ENCODE data around the gene DYNC1I1.

DYNC1I1 gene

DNA sequence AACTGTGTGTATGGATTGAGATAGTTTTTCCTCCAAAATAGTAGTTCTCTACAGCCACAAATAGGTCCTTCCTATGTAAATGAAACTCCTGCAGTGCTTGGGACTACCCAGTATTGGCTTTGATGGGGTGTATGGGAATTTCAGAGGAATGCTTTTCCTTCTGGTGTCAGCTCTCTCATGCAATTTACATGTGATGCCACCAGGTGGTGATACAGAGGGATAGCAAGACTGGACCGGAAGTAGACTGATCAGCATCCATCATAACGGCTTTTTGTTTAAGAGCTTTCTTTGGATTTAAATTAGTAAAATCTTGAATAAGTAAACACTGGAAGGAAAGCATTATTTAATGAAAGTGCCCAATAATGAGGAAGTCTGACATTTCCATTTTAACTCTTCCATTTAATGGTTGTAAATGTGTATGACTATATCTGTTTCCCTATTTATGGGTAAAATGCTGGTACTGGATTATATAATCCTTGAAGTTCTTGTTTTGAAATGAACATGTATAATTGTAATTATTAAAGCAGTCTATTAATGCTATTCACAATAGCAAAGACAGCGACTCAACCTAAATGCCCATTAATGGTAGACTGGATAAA, 22.7 kb downstream of the DYNC1I1 start:
- peak; percentile 28 for DNase-seq

DNA sequence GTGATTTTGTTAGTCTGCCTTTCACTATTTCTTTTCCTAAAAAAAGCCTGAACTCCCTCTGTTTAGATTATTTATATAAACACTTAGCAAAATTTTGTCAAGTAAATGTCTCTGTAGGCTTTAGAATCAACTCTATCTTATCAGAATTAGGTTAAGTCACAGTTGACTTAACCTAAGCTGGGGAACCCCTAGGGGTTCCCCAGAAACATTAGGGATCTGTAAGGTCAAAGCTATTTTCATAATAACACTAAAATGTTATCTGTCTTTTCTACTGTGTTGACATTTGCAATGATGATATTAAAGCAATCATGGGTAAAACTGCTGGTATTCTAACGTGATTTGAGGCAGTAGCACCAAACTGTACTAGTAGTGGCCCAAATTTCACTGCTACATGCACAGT, 24.3 kb downstream of the DYNC1I1 start:
- DNase-seq = no peak

DNA sequence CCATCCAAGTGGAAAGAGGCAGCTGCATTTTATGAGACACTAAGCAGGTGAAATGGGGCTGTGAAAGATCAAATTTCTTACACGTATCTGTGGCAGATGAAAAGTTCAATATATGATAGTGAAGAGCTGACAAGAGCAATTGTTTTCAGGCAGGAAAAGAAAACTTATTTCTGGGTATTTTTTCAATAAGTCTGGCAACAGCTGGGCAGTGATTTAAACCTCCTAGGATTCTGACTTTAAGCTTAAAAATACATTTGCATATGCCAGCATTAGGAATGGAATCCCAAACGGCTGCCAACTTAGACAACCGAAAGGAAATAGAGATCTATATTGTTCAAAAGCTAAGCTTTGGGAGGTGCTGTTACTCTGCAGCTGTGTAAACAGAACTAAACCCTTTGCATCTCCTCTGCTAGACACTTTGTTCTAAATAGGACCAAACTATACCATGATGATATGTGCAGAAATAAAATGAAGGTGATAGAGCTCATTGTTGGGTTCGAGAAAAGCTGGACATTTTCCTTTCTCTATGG, 26.1 kb downstream of the DYNC1I1 start:
- DNase-seq = peak; percentile 8

DNA sequence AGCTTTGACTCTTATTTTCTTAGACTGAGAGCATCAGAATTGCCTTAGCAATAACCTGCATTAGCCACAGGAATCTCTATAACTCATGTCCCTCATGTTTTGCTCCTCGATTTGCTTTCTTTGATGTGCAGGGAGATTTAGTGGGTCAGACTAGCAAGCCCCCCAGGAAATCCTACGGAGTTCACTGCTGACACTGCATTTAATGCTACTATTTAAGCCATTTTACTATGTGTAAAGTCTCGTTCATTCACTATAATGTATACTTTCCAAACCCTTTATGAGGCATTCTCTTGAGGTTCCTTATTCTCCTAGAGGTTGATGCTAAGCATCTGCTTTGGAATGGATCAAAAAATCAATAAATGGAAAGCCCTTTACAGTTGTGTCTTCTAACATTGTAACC, 28.4 kb downstream of the DYNC1I1 start:
- no peak for DNase-seq

DNA sequence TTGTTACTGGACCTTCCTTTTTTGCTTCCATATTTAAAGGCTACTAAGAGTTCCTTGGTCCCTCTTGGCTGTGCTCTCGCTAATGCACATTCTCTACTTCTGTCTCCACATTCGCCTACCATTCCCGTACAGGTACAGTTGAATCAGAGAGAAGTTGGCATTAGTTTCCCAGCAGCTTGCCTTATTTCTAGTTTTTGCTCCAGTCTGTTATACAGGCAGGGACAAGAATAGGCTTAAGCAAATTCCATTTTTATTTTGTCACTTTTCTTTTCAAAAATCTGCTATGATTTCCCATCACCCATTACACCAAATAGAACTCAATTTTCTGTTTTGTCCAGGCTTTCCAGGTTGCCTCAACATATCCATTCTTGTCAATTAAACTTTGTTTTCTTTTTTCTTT, 29.9 kb downstream of the DYNC1I1 start:
- DNase-seq = no peak

DNA sequence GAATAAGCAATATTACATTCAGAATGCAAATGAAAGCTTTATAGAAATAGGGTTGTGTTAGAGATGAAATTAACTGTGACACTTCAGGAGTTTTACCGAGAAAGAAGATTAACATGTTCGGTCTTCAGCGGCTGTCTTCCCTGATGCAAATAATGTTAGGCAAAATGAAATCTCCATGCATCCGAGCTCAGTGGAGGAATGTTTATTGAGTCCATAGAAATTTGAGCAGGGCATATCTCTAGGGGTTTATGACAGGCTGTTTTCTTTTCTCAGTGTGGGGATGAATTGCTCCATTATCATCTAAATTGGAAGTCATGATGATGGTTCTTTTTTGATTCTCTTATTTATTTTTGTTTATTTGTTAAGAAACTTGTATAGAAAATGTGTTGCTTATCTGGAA, 31.7 kb downstream of the DYNC1I1 start:
- DNase-seq = no peak

DNA sequence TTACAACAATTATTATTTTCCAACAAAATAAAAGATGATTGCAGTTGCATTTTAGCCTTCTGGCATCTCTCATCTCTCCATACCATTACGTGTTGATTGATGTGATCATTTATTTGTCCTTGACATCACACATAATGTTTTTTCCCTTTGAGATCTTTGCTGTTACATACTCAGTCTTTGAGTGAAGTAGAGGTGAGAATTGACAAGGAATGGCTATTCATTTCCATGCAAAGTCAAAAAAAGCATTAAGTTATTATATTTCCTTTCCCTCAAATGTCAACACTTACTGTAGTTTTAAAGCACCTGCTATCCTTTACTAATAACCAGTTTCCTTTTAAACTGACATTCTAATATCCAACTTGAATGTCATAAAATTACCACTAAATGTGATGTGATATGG, 33.6 kb downstream of the DYNC1I1 start:
- no peak for DNase-seq

DNA sequence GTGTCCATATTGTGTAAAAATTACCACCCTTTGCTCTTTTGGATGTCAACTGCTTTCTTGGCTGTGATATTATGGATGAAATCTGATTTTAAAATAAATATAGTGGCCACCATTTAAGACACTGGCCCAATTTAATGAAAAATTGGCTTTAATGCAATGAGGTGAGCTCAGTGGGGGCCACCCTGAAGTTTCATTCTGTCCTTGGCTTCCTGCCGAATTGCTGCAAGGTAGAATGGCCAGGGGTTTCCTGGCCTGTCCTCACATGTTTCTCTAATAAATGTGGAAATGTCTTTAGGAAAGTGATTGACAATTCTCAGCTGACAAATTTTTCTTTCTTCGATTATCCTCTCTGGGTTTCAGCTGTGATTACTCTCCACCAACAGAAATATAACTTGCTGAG, 36.0 kb downstream of the DYNC1I1 start:
- DNase-seq = no peak

DNA sequence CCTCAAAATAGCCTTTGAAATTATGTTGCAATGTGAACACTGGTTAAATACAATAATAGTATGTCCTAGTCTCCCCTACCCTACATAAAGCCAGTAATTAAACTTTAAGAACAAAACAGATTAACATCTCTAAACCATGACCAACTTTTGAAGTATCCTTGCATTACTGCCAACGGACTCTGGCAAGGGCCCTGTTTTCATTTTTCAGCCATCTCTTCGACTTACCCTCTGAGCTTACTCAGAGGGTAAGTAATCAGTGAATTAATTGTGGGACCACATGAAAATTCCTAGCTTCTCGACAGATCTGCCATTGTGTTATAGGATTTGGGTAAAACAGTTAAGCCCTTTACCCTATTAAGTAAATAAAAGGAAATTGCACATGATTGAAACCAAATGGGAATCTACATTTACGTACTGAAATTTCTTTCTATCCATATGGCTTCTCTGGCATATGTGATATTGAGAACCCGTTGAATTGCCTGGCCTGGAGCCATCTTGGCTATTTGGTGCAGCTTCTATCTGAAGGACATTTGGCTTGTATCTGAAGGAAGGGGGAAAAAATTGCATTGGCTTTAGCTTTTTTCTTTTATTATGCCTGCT, 39.6 kb downstream of the DYNC1I1 start:
- no peak for DNase-seq

DNA sequence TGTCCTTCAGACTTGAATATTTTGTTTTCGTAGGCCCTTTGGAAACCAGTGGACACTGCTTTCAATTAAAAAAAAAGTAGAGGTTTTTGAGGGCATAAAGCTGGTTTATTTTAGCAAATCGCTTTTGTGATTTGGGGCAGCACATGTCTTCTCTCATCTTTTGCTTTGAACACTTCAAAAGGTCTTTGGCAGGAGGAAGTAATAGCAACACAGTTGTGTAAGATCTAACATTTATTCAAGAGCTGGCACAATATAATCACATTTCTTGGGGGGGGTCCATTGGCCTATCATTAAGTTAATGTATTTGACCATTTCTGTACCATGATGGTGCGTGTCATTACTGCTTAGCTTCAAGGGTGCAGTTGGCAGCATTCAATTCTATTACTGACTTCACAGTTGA, 42.4 kb downstream of the DYNC1I1 start:
- no peak for DNase-seq

DNA sequence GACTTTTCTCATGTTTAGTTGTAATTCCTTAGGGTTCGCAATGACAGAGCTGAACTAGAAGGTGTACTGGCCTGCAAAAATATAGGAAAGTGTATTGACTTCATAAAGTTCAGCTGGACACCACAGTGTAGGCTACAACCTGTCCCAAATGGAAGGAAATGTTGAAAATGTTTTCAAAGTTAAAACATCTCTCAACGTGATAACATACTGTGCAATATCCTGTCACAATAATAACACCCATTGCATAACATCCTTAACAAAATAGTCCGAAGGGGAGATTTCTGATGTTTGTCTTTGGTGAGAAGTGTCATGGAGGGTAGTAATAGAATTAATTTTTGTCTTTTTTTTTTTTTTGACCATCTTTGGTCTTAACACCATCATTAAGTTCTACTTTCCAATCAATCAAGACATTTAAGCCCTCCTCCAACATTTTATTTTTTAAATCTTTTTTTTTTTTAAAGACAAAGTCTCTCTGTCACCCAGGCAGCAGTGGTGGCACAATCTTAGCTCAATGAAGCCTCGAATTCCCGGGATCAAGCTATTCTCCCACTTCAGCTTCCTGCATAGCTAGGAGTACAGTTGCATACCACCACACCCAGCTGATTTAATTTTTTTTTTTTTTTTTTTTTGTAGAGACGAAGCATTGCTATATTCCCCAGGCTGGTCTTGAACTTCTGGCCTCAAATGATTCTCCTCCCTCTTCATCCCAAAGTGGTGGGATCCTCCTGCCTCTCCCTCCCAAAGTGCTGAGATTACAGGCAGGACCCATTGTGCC, 45.7 kb downstream of the DYNC1I1 start:
- DNase-seq = no peak

DNA sequence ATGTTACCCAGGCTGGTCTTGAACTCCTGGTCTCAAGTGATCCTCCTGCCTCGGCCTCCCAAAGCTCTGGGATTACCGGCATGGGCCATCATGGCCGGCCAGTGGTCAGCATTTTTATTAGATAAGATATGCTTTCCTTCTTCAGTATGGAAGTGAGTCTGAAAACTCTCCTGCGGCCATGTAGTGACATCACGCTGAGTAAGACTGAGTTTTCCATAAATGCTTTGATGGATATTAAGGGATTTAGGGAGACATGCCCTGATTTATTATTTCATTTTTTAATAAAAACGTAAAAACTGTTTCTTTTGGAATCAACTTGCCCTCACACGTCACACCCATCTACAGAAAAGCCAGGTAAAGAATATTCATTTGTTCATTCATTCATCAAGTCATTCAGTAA, 48.4 kb downstream of the DYNC1I1 start:
- no peak for DNase-seq

DNA sequence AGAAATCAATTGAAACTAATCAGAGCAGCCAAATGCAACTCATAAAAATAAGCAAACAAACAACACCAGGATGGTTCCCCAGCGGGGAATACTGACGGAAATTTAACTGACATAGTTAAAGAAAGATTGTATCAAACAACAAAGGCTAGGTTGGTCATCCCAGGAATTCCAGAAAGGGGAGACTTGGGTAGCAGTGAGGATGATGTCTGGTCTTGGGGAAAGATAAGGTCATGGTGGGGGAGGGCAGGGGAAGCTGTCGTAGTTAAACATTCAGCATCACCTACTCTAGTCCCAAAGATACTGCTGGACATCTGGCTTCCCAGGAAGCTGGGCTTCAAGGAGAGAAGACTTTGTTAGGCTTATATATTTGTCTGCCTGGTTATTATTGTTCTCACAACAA, 50.4 kb downstream of the DYNC1I1 start:
- DNase-seq = no peak

DNA sequence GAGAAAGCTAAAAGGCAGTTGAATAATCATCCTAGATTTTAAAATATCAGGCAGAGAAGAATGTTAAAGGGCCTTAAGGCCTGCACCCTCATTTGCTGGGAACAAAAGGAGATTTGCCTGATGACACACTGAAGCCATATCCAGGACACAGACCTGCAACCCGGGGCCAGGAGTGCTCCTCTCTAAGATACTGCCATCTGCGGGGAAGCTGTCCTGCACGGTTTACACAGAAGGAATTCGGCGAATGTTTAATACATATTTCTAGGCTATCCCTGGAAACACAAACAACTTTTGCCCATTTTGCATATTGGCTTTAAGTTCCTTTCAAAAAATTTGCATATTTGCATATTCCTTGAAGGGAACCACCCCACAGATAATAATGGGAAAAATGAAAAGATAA, 52.3 kb downstream of the DYNC1I1 start:
- no peak for DNase-seq

DNA sequence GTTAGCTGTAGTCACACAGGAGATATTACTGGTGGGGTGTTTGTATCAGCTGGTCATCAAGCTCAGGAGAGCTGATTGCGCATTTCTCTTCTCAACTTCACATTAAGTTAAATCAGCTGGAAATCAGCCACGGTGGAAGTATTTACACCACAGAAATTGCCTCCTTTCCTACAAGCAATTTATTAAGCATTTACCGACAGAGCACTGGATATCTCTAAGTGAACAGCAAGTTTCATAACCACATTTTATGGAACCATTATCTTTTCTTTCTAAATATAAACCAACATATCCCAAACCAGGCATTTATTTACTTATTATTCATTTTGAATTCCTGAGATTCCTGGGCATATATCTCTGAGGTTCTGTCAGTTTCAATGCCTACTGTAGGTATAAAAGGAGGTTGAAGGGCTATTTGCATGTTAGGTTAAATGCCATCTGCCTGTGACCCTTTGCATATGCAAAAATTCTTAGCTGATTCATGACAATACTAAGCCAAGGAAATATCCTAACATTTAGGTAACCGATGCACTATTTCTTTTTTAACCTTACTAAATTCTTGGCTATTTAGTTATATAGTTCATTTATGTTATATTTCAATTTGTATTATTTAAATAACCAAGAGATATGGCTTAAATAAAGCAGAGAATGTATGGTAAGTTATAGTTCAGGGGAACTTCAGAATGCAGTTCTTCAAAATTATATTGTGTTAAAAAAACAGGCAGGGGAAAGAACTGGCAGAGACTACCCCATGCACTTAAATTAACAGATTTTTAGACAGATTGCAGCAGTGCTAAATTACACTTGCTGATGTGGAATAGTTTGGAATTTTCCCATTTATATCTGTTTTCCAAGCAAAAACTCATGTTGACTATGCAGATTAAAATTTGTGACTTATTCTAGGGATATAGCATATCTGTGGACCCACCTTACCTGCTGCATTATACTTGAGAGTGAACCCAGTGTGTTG, 56.8 kb downstream of the DYNC1I1 start:
- no peak for DNase-seq

DNA sequence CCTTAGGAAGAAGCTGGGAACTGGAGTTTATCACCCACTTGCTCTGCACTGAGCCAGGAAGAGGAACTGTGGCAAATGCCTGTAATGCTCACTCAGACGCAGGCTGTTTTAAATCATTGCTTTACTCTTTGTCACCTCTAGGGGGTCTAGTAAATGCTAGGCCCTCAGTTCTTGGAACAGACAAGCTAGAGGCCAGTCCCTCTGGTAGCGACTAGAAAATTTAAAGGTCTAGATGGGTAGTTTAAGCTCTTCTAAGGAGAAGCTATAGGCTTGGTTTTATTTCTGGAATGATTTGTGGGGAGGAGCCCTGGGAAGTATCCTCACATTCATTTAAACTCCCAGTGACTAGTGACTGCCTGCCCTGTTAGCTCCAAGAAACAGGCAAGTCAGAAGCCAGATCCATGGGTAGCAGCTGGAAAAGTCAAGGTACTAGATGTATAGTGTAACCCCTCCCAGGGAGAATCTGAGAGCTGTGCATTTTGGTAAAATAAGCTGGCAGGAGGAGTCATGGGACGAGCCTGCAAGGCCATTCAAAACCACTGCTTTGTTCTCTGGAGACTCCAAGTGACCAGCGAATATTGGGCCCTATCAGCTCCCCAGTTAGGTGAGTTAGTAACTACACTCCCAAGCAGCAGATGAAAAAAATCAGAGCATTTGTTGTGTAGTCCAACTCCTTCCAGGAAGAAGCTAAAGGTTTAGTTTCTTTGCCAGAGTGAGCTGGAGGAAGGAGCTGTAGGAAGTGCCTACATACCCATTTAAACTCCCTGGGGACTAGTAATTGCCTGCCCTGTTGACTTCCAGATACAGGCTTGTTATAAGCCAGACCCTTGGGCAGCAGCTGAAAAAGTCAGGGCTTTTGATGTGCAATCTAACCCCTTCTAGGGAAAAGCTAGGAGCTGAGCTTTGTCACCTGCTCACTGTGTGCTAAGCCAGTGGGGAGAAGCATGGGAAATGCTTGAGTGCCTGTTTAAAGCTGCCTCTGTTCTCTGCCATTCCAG, 68.9 kb downstream of the DYNC1I1 start:
- DNase-seq = peak; percentile 35

DNA sequence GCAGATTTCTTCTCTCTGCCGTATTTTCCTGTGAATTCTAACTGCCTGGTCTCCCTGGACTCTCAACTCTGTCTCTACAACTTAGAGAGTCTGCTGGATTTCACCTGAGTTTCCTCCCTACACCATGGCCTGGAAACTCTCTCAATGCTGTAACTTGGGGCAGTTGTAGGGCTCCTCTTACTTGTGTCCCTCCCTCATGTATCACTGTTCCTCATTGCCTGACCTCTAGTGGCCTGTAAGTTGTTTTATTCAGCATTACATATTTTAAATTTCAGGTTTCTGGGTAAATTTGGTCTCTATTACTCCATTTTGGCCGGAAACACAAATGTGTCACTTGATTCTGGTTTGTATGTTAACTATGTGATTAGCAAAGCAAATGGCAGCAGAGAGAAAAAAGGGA, 70.9 kb downstream of the DYNC1I1 start:
- no peak for DNase-seq

DNA sequence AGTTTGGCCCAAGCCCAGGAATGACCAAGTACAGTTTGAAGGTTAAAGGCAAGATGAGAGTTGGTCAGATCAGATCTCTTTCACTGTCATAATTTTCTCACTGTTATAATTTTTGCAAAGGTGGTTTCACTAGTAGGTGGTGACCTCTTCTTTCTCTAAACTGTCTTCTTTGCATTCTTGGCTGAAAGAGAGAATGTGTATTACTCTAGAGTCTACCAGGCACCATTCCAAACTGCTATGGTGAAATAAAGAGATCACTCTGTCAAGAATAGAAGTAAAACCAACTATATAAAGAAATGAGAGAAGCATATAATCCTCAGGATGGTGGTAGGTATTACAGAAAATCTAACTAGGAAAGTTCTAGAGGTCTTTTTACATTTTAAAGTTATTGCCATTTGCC, 72.7 kb downstream of the DYNC1I1 start:
- no peak for DNase-seq

DNA sequence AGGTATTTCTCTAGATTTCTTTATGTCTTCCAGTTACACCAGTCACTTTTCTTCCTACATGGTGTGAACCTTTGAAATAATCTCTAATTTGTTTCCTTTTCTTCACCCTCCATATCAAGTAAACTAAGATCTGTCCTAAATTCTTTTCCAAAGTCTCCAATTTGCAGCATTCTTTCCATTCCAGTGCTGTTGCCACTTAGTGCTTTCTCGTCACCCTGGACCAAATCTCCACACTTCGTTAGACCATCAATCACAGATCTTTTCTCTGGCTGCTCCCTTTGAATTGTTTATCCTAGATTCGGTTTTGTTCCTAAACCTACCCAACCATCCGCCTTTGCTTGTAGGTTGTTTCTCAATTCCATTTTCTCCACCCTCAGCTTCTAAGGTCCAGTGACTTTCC, 74.7 kb downstream of the DYNC1I1 start:
- DNase-seq = no peak

DNA sequence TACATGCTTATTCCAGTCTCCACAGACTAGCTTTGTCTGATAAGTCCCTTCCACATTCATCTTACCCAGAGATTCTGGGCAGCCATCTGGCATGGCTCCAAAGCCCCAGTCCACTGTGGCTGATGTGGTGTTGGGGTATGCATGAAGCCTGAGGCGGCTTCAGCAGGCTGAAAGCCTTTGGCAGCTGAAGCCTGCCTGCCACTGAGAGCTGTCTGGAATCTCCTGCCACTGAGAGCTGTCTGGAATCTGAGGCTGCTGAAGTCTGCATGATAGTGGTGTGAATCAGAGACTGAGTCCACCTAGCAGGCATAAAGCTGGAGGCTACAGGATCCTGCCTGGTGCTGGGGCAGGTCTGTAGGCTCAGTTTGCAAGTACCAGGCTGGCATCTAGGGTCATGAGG, 87.1 kb downstream of the DYNC1I1 start:
- DNase-seq = no peak

DNA sequence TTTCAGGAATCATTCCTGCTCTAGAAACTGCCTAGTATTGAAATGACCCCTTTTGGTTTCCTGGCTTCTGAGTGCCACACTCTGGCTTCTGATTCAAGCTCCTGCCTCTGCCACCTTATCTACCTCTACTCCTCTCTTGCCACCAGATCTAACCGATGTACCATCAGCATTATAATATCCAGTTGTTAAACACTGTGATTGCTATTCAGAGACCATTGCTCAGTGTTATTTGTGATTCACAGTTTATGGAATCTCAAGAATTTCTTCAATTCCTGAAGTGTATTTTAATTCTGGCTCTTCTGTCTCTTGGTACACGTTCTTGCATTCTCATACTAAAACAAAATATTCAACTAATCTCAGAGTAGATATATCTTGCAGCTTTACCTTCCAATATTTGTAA, 88.7 kb downstream of the DYNC1I1 start:
- DNase-seq = no peak

DNA sequence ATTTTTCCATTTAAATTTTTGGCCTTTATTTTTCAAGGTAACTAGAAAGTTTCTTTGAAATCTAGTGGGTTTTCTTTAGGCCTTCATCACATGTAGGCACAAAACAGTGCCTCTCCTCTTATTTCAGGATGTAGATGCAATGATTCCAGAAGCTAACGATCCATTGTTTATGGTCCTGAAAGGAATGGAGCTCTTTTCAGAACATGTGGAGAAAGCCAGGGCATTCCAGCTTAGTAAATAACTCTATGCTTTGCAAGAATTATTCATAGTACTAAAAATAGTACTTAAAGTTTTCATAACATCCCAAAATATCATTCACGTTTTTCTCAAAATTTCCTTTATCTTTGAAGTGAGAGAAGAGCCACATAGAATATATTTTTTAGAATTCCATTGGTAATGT, 91.3 kb downstream of the DYNC1I1 start:
- no peak for DNase-seq

Data from RPMI8226 (cell line).